Calu3 (cell line): ENCODE results near the gene TSSC4. TPM values are rescaled to one million over a fixed set of nuclear protein-coding genes. Genes with fewer than 3 reads are reported as not detected.
A peak's percentile ranks its signal among the peaks of the same experiment; 100 is the strongest.

Experiments
- BruUV-seq: library from RNA; stranded (reverse); fragments of 400-500 nt; replicated peaks from 2 replicates; lab custom pipeline; 2021; lab: Mats Ljungman, UMichigan
- CTCF ChIA-PET: fragments of 300-600 bp; sonication (Branson Sonifier 250); formaldehyde crosslinking; loops from one replicate; lab custom pipeline; 2022; ENCODE audit warnings: antibody characterized with exemption; lab: Charles Lee
- DNase-seq: peaks from one replicate; pipeline ENCODE4 v3.0.0; 2022
- H3K27ac Mint-ChIP-seq: one replicate; pipeline ENCODE4 v1.8.0; 2022; ENCODE audit warnings: mixed read lengths; ENCODE audit not compliant: unreplicated experiment
- H3K27me3 Mint-ChIP-seq: one replicate; pipeline ENCODE4 v1.8.0; 2022; ENCODE audit warnings: mixed read lengths; ENCODE audit not compliant: unreplicated experiment
- H3K36me3 Mint-ChIP-seq: one replicate; pipeline ENCODE4 v1.8.0; 2022; ENCODE audit warnings: mild to moderate bottlenecking, moderate library complexity, mixed read lengths; ENCODE audit not compliant: insufficient read depth, unreplicated experiment
- H3K4me1 Mint-ChIP-seq: one replicate; pipeline ENCODE4 v1.8.0; 2022; ENCODE audit warnings: mild to moderate bottlenecking, low read depth, mixed read lengths; ENCODE audit not compliant: unreplicated experiment
- H3K4me3 Mint-ChIP-seq: one replicate; pipeline ENCODE4 v1.8.0; 2022; ENCODE audit warnings: mild to moderate bottlenecking, low read depth, moderate library complexity, mixed read lengths; ENCODE audit not compliant: unreplicated experiment
- H3K9me3 Mint-ChIP-seq: one replicate; pipeline ENCODE4 v1.8.0; 2022; ENCODE audit warnings: low read depth, mixed read lengths; ENCODE audit not compliant: unreplicated experiment
- CTCF ChIP-seq: fragments of 200-600 bp; IDR thresholded peaks from one replicate; pipeline ENCODE4 v1.8.0; 2022; ENCODE audit warnings: antibody characterized with exemption; ENCODE audit not compliant: unreplicated experiment
- intact Hi-C: fragments of 100-400 bp; cut with micrococcal nuclease; formaldehyde crosslinking; loops from one replicate; pipeline ENCODE4 v1.10.0; 2022; ENCODE audit not compliant: unreplicated experiment
- total RNA-seq: library from RNA; stranded (reverse); gene quantifications from 2 replicates; pipeline ENCODE4 v1.2.3, GENCODE V29; 2022

Gene TSSC4
- total RNA-seq, 1 experiment from 2014 or later = 49.4 TPM

GRCh38 chr11:2428322-2428795 is 27.8 kb downstream of the TSSC4 start:
- no peak overlapping the region for H3K27ac Mint-ChIP-seq
- no peaks in the 10 kb centered on the region for H3K36me3 Mint-ChIP-seq
- no peaks in the 10 kb centered on the region for H3K9me3 Mint-ChIP-seq
- DNase-seq = peak; percentile 88
- intact Hi-C loops = loop anchor here (1.0 kb wide), 1 partner anchor 103 kb away; no protein-coding TSS in a partner anchor
- TF ChIP-seq CTCF = peak; percentile 79
- no TSS peak for BruUV-seq
- no peaks in the 10 kb centered on the region for H3K4me1 Mint-ChIP-seq
- peaks cover 31% of the 10 kb centered on the region for H3K27me3 Mint-ChIP-seq
- CTCF ChIA-PET = interaction anchor here (4.3 kb wide), 1 partner anchor 103 kb away, joined by 38 read pairs; no protein-coding TSS in a partner anchor
- H3K4me3 Mint-ChIP-seq = no peak overlapping the region

- H3K4me3 Mint-ChIP-seq = no peak overlapping the region
- no TSS peak for BruUV-seq
- no peaks in the 10 kb centered on the region for H3K36me3 Mint-ChIP-seq
- H3K9me3 Mint-ChIP-seq = no peaks in the 10 kb centered on the region
- CTCF ChIA-PET = no interaction called here
- intact Hi-C loops = loop anchor here (10.0 kb wide), 1 partner anchor 453 kb away; the partner anchor contains the start of gene CDKN1C
- TF ChIP-seq CTCF = no peak
- H3K27ac Mint-ChIP-seq = no peak overlapping the region
- H3K4me1 Mint-ChIP-seq = no peaks in the 10 kb centered on the region
- H3K27me3 Mint-ChIP-seq = peaks cover 14% of the 10 kb centered on the region
- DNase-seq = no peak
These were observed 30.8 kb downstream of the TSSC4 start for GRCh38 chr11:2431395-2431794.

- Mint-ChIP-seq H3K9me3 (no peaks in the 10 kb centered on the region), H3K4me1 (no peaks in the 10 kb centered on the region), H3K4me3 (no peak overlapping the region), H3K36me3 (no peaks in the 10 kb centered on the region), H3K27ac (no peak overlapping the region), H3K27me3 (peaks cover 8% of the 10 kb centered on the region)
- CTCF ChIA-PET = no interaction called here
- BruUV-seq = no TSS peak
- intact Hi-C loops = loop anchor here (10.0 kb wide), 1 partner anchor 453 kb away; the partner anchor contains the start of gene CDKN1C
- no peak for DNase-seq
- TF ChIP-seq CTCF = no peak
These were observed 31.6 kb downstream of the TSSC4 start for GRCh38 chr11:2432171-2432621.

- Mint-ChIP-seq H3K27me3 (peaks cover 5% of the 10 kb centered on the region), H3K4me1 (no peaks in the 10 kb centered on the region), H3K9me3 (no peaks in the 10 kb centered on the region), H3K36me3 (no peaks in the 10 kb centered on the region), H3K27ac (no peak overlapping the region), H3K4me3 (no peak overlapping the region)
- no TSS peak for BruUV-seq
- intact Hi-C loops = loop anchor here (10.0 kb wide), 1 partner anchor 452 kb away; the partner anchor contains the start of gene CDKN1C
- no peak for DNase-seq
- CTCF ChIA-PET = no interaction called here
- TF ChIP-seq CTCF = no peak
These were observed 32.1 kb downstream of the TSSC4 start for GRCh38 chr11:2432628-2433071.
